Thyroid gland (tissue), 4 donors: ENCODE results near the gene SEC14L5. TPM values are rescaled to one million over a fixed set of nuclear protein-coding genes. Genes with fewer than 3 reads are reported as not detected.
"Not testable (repeated sequence)": the region's sequence is repeated elsewhere in the genome, so short reads cannot be mapped to it uniquely, and the experiment has no call there.

Experiments
- DNase-seq, 2 donors: peaks; one replicate each; pipeline ENCODE4 v3.0.0-alpha.2; 2019
- H3K27ac ChIP-seq, 3 donors: fragments of 200-600 bp; sonication (generic); 1 replicate in 2 of 3; 2 replicates in 1 of 3; pipeline ENCODE4 v1.5.1; 2016 to 2019; ENCODE audit warnings: mild to moderate bottlenecking in 1 of 3, moderate library complexity in 1 of 3
- H3K27me3 ChIP-seq: fragments of 200-600 bp; sonication (generic); one replicate; pipeline ENCODE4 v1.5.1; 2019
- H3K36me3 ChIP-seq, 2 donors: fragments of 200-600 bp; sonication (generic); one replicate each; pipeline ENCODE4 v1.5.1; 2016 to 2019
- H3K4me1 ChIP-seq, 2 donors: fragments of 200-600 bp; sonication (generic); one replicate each; pipeline ENCODE4 v1.5.1; 2017 to 2019
- H3K4me3 ChIP-seq, 3 donors: fragments of 200-600 bp; sonication (generic); replicated peaks in 1 of 3; 1 replicate in 2 of 3; 2 replicates in 1 of 3; pipeline ENCODE4 v1.5.1; 2016; ENCODE audit warnings: mild to moderate bottlenecking in 1 of 3
- H3K9me3 ChIP-seq: fragments of 200-600 bp; sonication (generic); one replicate; pipeline ENCODE4 v1.5.1; 2017
- POLR2A ChIP-seq, 2 donors: fragments of 450-650 bp; IDR thresholded peaks; one replicate each; pipeline ENCODE4 v1.6.1; 2017; ENCODE audit warnings: antibody characterized with exemption in 2 of 2, mild to moderate bottlenecking in 2 of 2, moderate library complexity in 1 of 2
- WGBS, 2 donors: methylation state at CpG; one replicate each; pipeline ENCODE4 v1.1.5; 2017; 5-methylcytosine and 5-hydroxymethylcytosine counted together
- intact Hi-C: fragments of 100-400 bp; cut with DNase I; formaldehyde crosslinking; loops from one replicate; pipeline ENCODE4 v1.15.1; 2023
- total RNA-seq, 4 donors: library from RNA; depleted of rRNA; stranded (reverse); fragments of >200 nt; gene quantifications; one replicate each; pipeline ENCODE4 v1.2.3, GENCODE V29; 2016
- TF ChIP-seq, protein P1 (sequence below), 6 experiments: fragments of 200-600 bp in 3 of 6; fragments of 450-650 bp in 3 of 6; sonication (generic) in 3 of 6; IDR thresholded peaks; one replicate each; pipeline ENCODE4 v1.5.1; 2016 to 2019; ENCODE audit warnings: antibody characterized with exemption in 6 of 6, mild to moderate bottlenecking in 2 of 6, inconsistent platforms in 1 of 6, moderate library complexity in 1 of 6

Gene SEC14L5
- total RNA-seq, 4 donors from 2014 or later = 0.11 to 0.33 (median 0.21) TPM

DNA sequence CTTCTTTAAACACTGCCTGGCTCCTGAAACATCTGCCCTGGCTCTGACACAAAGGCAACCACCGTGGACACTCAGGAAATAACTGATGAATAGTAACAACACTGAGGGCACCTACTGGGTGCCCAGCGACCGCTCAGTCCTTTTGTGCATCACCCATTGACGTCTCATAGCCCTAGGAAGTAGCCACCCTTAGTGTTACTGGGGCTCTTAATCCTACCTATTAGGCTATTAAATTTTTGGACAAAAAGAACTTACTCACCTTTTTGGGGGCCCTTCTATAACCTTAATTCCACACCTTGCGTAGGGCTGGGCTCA, 32.9 kb upstream of the SEC14L5 start:
- intact Hi-C loops = no loop called here
- Histone ChIP-seq H3K4me1 (peaks cover 37 to 46% of the 10 kb centered on the region in 2 donors), H3K36me3 (no peaks in the 10 kb centered on the region), H3K9me3 (no peaks in the 10 kb centered on the region), H3K27ac (peak overlapping the region; percentile 83 to 90 (median 89)), H3K27me3 (no peaks in the 10 kb centered on the region), H3K4me3 (no peak overlapping the region)
- 53 to 55% methylated on average over 5 of the region's 5 CpGs for WGBS, 2 donors
- DNase-seq = no peak
- no peak for TF ChIP-seq POLR2A (IDR thresholded peaks at IDR 0.05)
- TF ChIP-seq, protein P1, sequence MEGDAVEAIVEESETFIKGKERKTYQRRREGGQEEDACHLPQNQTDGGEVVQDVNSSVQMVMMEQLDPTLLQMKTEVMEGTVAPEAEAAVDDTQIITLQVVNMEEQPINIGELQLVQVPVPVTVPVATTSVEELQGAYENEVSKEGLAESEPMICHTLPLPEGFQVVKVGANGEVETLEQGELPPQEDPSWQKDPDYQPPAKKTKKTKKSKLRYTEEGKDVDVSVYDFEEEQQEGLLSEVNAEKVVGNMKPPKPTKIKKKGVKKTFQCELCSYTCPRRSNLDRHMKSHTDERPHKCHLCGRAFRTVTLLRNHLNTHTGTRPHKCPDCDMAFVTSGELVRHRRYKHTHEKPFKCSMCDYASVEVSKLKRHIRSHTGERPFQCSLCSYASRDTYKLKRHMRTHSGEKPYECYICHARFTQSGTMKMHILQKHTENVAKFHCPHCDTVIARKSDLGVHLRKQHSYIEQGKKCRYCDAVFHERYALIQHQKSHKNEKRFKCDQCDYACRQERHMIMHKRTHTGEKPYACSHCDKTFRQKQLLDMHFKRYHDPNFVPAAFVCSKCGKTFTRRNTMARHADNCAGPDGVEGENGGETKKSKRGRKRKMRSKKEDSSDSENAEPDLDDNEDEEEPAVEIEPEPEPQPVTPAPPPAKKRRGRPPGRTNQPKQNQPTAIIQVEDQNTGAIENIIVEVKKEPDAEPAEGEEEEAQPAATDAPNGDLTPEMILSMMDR (IDR thresholded peaks at IDR 0.05) = peak in 1 of 6 experiments; percentile 9

DNA sequence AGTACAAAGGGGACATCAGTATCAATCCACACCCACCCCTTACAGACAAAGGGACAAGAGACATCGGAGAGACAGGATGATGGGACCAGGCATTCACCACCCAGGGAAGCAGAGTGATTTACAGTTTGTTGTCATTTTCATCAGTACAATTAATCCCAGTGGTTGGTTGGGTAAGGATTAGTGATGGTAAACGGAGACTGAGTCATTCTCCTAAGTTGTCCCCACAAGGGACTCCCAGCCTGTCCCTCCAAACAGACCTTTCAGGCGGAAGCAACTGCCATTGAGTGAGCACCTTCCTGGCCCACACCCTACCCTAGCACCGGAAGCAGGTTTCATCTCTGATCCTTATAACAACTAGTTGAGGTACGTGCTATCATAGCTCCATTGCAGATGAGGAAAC, 32.3 kb upstream of the SEC14L5 start:
- Histone ChIP-seq H3K4me1 (peaks cover 37 to 46% of the 10 kb centered on the region in 2 donors), H3K27ac (peak overlapping the region; percentile 83 to 90 (median 89)), H3K9me3 (no peaks in the 10 kb centered on the region), H3K36me3 (no peaks in the 10 kb centered on the region), H3K27me3 (no peaks in the 10 kb centered on the region), H3K4me3 (no peak overlapping the region)
- TF ChIP-seq POLR2A (IDR thresholded peaks at IDR 0.05) = no peak
- TF ChIP-seq, protein P1 (IDR thresholded peaks at IDR 0.05) = no peak
- intact Hi-C loops = no loop called here
- no peak for DNase-seq
- 71 to 91% methylated on average over 5 of the region's 5 CpGs for WGBS, 2 donors

DNA sequence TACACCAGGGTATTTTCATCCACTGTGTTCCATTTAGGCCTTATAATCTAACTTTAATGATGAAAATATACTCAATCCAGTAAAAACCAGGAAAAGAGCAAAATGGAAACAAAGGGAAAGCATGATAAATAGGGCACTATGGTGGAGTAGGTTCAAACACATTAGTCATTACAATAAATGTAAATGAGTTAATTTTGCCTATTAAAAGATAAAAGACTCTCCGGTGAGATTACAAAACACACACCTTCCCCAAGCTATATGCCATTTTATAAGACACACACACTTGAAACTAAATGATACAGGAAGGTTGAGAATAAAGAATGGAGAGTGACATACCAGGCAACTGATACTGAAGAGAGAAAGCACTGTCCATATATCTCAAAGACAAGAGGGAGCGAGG, 31.2 kb upstream of the SEC14L5 start:
- H3K9me3 ChIP-seq = no peaks in the 10 kb centered on the region
- TF ChIP-seq, protein P1 (IDR thresholded peaks at IDR 0.05) = no peak
- TF ChIP-seq POLR2A (IDR thresholded peaks at IDR 0.05) = no peak
- H3K4me1 ChIP-seq = peaks cover 37 to 46% of the 10 kb centered on the region in 2 donors
- intact Hi-C loops = no loop called here
- H3K27ac ChIP-seq = peak overlapping the region in 1 of 3 donors; percentile 36
- WGBS, 2 donors = 97 to 99% methylated on average over 2 of the region's 2 CpGs
- DNase-seq = no peak
- H3K36me3 ChIP-seq = no peaks in the 10 kb centered on the region
- H3K27me3 ChIP-seq = no peaks in the 10 kb centered on the region
- H3K4me3 ChIP-seq = no peak overlapping the region

DNA sequence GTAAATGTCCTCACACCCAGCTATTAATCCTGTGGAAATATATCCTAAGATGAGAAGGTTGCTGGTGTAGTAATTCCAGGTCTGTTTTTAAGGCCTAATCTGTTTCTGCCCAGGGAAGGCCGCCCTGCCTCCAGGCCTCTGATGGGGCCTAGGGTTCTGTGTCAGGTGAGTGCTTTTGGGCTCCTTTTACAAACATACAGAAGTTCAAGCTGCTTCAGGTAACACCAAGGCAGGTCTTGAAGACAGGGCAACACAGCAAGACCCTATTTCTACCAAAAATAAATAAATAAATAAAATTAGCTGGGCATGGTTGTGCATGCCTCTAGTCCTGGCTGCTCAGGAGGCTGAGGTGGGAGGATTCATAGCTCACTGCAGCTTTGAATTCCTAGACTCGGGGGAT, 30.5 kb upstream of the SEC14L5 start:
- Histone ChIP-seq H3K4me3 (no peak overlapping the region), H3K4me1 (peaks cover 37 to 46% of the 10 kb centered on the region in 2 donors), H3K27me3 (no peaks in the 10 kb centered on the region), H3K36me3 (no peaks in the 10 kb centered on the region), H3K27ac (peak overlapping the region; percentile 29 to 54 (median 36)), H3K9me3 (no peaks in the 10 kb centered on the region)
- TF ChIP-seq, protein P1 (IDR thresholded peaks at IDR 0.05) = no peak
- no peak for TF ChIP-seq POLR2A (IDR thresholded peaks at IDR 0.05)
- no peak for DNase-seq
- intact Hi-C loops = no loop called here
- 60 to 75% methylated on average over 2 of the region's 2 CpGs for WGBS, 2 donors

DNA sequence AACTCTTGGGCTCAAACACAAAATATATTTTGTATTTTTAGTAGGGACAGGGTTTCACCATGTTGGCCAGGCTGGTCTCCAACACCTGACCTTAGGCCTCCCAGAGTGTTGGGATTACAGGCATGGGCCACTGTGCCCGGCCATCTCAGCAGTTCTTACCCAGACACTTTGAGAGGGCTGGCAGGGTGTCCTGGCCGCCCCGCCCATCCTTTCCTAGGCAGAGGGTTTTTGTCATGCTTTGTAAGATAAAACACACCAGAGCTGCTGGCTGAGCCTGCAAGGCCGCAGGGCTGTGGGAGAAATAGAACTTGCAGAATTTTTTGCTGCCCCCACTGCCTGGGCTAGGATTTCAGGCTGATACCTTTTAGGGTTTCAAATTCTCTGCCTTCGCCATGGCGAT, 29.9 kb upstream of the SEC14L5 start:
- 74 to 86% methylated on average over 6 of the region's 6 CpGs for WGBS, 2 donors
- DNase-seq = peak; percentile 34 to 36
- peaks cover 37 to 46% of the 10 kb centered on the region in 2 donors for H3K4me1 ChIP-seq
- H3K9me3 ChIP-seq = no peaks in the 10 kb centered on the region
- H3K27ac ChIP-seq = peak overlapping the region; percentile 27 to 54 (median 29)
- no peak overlapping the region for H3K4me3 ChIP-seq
- intact Hi-C loops = no loop called here
- no peak for TF ChIP-seq POLR2A (IDR thresholded peaks at IDR 0.05)
- TF ChIP-seq, protein P1 (IDR thresholded peaks at IDR 0.05) = no peak
- no peaks in the 10 kb centered on the region for H3K27me3 ChIP-seq
- no peaks in the 10 kb centered on the region for H3K36me3 ChIP-seq

DNA sequence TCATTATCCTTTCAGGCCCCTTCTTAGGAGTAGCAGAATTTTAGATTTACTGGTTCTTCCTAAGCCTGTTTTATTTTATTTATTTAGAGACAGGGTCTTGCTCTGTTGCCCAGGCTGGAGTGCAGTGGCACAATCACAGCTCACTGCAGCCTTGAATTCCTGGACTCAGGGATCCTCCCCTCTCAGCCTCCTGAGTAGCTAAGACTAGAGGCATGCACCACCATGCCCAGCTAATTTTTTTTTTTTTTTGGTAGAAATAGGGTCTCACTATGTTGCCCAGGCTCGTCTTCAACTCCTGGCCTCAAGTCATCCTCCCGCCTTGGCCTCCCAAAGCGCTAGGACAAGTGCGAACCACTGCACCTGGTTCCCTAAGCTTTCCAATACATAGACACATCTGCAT, 28.5 kb upstream of the SEC14L5 start:
- H3K4me3 ChIP-seq, H3K36me3 ChIP-seq, DNase-seq, intact Hi-C loops, H3K9me3 ChIP-seq, H3K27me3 ChIP-seq: not testable (repeated sequence)
- H3K27ac ChIP-seq = peak overlapping the region in 1 of 3 donors; percentile 54
- H3K4me1 ChIP-seq = peaks cover 33 to 44% of the 10 kb centered on the region in 2 donors
- WGBS, 2 donors = 96 to 99% methylated on average over 4 of the region's 4 CpGs
